Keratinocyte (primary cell): Measurements from ENCODE around the gene CUL1. TPM values are rescaled to one million over a fixed set of nuclear protein-coding genes. Genes with fewer than 3 reads are reported as not detected.

ENCODE experiments used
- DNase-seq: peaks from one replicate; pipeline ENCODE4 v3.0.0-alpha.2; 2011; ENCODE audit warnings: low read depth, missing footprints, low spot score
- FAIRE-seq: peaks from 2 replicates; lab custom pipeline; 2011; peaks lifted over from hg19 to GRCh38; lab: Jason Lieb, UNC
- H2AFZ ChIP-seq: 2 replicates; pipeline ENCODE4 v1.6.0; 2012; ENCODE audit warnings: low read length, control low read depth, inconsistent platforms; ENCODE audit not compliant: control insufficient read depth
- H3K27ac ChIP-seq: 2 replicates; pipeline ENCODE4 v1.5.1; 2011; ENCODE audit warnings: low read length; ENCODE audit not compliant: control insufficient read depth, insufficient read depth
- H3K27me3 ChIP-seq: 3 replicates; pipeline ENCODE4 v1.6.0; 2011; ENCODE audit warnings: low read length; ENCODE audit not compliant: control insufficient read depth, insufficient read depth; ENCODE audit errors: extremely low read depth
- H3K36me3 ChIP-seq, 2 experiments: 2 replicates in 1 of 2; 3 replicates in 1 of 2; pipeline ENCODE4 v1.5.1; 2011; ENCODE audit warnings: low read length in 2 of 2, mild to moderate bottlenecking in 1 of 2; ENCODE audit not compliant: control insufficient read depth in 2 of 2, insufficient read depth in 2 of 2; ENCODE audit errors: extremely low read depth in 1 of 2
- H3K4me1 ChIP-seq: 3 replicates; pipeline ENCODE4 v1.5.1; 2011; ENCODE audit warnings: low read length; ENCODE audit not compliant: control insufficient read depth, insufficient read depth; ENCODE audit errors: extremely low read depth
- H3K4me2 ChIP-seq: 3 replicates; pipeline ENCODE4 v1.6.0; 2011; ENCODE audit warnings: low read depth, low read length; ENCODE audit not compliant: control insufficient read depth, insufficient read depth; ENCODE audit errors: extremely low read depth
- H3K4me3 ChIP-seq, 3 experiments: fragments of 200-600 bp in 1 of 3; sonication (generic) in 1 of 3; 2 replicates in 2 of 3; 3 replicates in 1 of 3; pipeline ENCODE4 v1.5.1; 2011 to 2016; ENCODE audit warnings: low read length in 3 of 3, mild to moderate bottlenecking in 3 of 3, control low read depth in 2 of 3, inconsistent platforms in 1 of 3, low read depth in 1 of 3, mixed read lengths in 1 of 3, mixed run types in 1 of 3, moderate library complexity in 1 of 3; ENCODE audit not compliant: control insufficient read depth in 2 of 3, insufficient read depth in 2 of 3; ENCODE audit errors: extremely low read depth in 1 of 3
- H3K79me2 ChIP-seq: 2 replicates; pipeline ENCODE4 v1.6.0; 2012; ENCODE audit warnings: low read length; ENCODE audit not compliant: control insufficient read depth, insufficient read depth
- H3K9ac ChIP-seq: 3 replicates; pipeline ENCODE4 v1.6.0; 2011; ENCODE audit warnings: low read length; ENCODE audit not compliant: control insufficient read depth, insufficient read depth; ENCODE audit errors: extremely low read depth
- H3K9me1 ChIP-seq: 3 replicates; pipeline ENCODE4 v1.6.0; 2011; ENCODE audit warnings: low read length; ENCODE audit not compliant: control insufficient read depth, insufficient read depth; ENCODE audit errors: extremely low read depth
- H3K9me3 ChIP-seq: 2 replicates; pipeline ENCODE4 v1.5.1; 2012; ENCODE audit warnings: low read depth, low read length; ENCODE audit not compliant: control insufficient read depth
- H4K20me1 ChIP-seq: 3 replicates; pipeline ENCODE4 v1.6.0; 2011; ENCODE audit warnings: low read length; ENCODE audit not compliant: control insufficient read depth, insufficient read depth; ENCODE audit errors: extremely low read depth
- CTCF ChIP-seq, 3 experiments: IDR thresholded peaks in 1 of 3; conservative IDR thresholded peaks in 1 of 3; optimal IDR thresholded peaks in 1 of 3; 2 replicates in 2 of 3; 3 replicates in 1 of 3; pipeline versions ENCODE3 to v1.5.1; 2011; ENCODE audit warnings: low read length in 3 of 3, mild to moderate bottlenecking in 3 of 3, moderate library complexity in 2 of 3, control low read depth in 1 of 3, inconsistent platforms in 1 of 3; ENCODE audit not compliant: insufficient read depth in 2 of 3; ENCODE audit errors: extremely low read depth in 1 of 3
- EZH2 ChIP-seq: IDR thresholded peaks from one replicate; pipeline ENCODE4 v1.6.1; 2012; ENCODE audit warnings: inconsistent platforms, mild to moderate bottlenecking, low read length, moderate library complexity
- dilution Hi-C: fragments of 300-500 bp; cut with MboI; formaldehyde crosslinking; loops from one replicate; pipeline ENCODE4 v1.7.0; 2020; ENCODE audit warnings: low sequenced_read_pairs; ENCODE audit not compliant: extremely low pct_ligation_motif_present
- polyA plus RNA-seq, 5 experiments: library from polyadenylated mRNA; depleted of rRNA in 3 of 5; stranded (reverse) in 3 of 5; stranded (forward) in 1 of 5; unstranded in 1 of 5; fragments of >200 nt; gene quantifications; 1 replicate in 1 of 5; 2 replicates in 3 of 5; 3 replicates in 1 of 5; pipeline versions ENCODE4 v1.2.1 to v1.2.3, GENCODE V29; 2011 to 2012; ENCODE audit warnings: missing spikeins in 2 of 5, low read depth in 1 of 5, low replicate concordance in 1 of 5

The CUL1 gene
- polyA plus RNA-seq, 1 donor (not counting 4 experiments of a cell fraction or from before 2014, with no cell fraction given), result 55.4 TPM

- no peak for DNase-seq
Observed at GRCh38 chr7:148838905-148839304, 140.2 kb downstream of the CUL1 start.

GRCh38 chr7:148847815-148848734, 149.4 kb downstream of the CUL1 start:
- dilution Hi-C loops, result no loop called here
- Histone ChIP-seq H3K9ac (no peak overlapping the region), H3K4me2 (no peak overlapping the region), H3K9me1 (no peaks in the 10 kb centered on the region), H4K20me1 (no peaks in the 10 kb centered on the region), H3K4me3 (no peak overlapping the region), H3K79me2 (peaks cover 37% of the 10 kb centered on the region), H3K4me1 (no peaks in the 10 kb centered on the region), H2AFZ (no peak overlapping the region), H3K36me3 (no peaks in the 10 kb centered on the region), H3K9me3 (no peaks in the 10 kb centered on the region), H3K27ac (no peak overlapping the region), H3K27me3 (no peaks in the 10 kb centered on the region)
- DNase-seq (no peak), FAIRE-seq (no peak)
- TF ChIP-seq CTCF (optimal IDR thresholded peaks at IDR 0.05 in 1 of 3, IDR thresholded peaks at IDR 0.05 in 1 of 3, conservative IDR thresholded peaks at IDR 0.05 in 1 of 3; ENCODE audit: extremely low read depth in 1 of 3, insufficient read depth in 2 of 3, low read length in 3 of 3), result no peak
- no peak for TF ChIP-seq EZH2

More at GRCh38 chr7:148838905-148839304, 140.2 kb downstream of the CUL1 start:
- no peaks in the 10 kb centered on the region for H3K9me3 ChIP-seq
- dilution Hi-C loops, result no loop called here
- peaks cover 6% of the 10 kb centered on the region for H3K79me2 ChIP-seq
- H2AFZ ChIP-seq, result no peak overlapping the region
- no peak overlapping the region for H3K4me2 ChIP-seq
- TF ChIP-seq CTCF (optimal IDR thresholded peaks at IDR 0.05 in 1 of 3, IDR thresholded peaks at IDR 0.05 in 1 of 3, conservative IDR thresholded peaks at IDR 0.05 in 1 of 3; ENCODE audit: extremely low read depth in 1 of 3, insufficient read depth in 2 of 3, low read length in 3 of 3) (no peak), EZH2 (no peak)
- H3K9me1 ChIP-seq, result no peaks in the 10 kb centered on the region
- no peak overlapping the region for H3K4me3 ChIP-seq
- no peaks in the 10 kb centered on the region for H4K20me1 ChIP-seq
- peaks cover 0 to 5% of the 10 kb centered on the region in 2 experiments for H3K36me3 ChIP-seq
- peaks cover 3% of the 10 kb centered on the region for H3K4me1 ChIP-seq
- H3K9ac ChIP-seq, result no peak overlapping the region
- H3K27ac ChIP-seq, result no peak overlapping the region
- H3K27me3 ChIP-seq, result no peaks in the 10 kb centered on the region
- FAIRE-seq, result no peak
